ENCODE data around the gene PKM.

PKM gene

DNA sequence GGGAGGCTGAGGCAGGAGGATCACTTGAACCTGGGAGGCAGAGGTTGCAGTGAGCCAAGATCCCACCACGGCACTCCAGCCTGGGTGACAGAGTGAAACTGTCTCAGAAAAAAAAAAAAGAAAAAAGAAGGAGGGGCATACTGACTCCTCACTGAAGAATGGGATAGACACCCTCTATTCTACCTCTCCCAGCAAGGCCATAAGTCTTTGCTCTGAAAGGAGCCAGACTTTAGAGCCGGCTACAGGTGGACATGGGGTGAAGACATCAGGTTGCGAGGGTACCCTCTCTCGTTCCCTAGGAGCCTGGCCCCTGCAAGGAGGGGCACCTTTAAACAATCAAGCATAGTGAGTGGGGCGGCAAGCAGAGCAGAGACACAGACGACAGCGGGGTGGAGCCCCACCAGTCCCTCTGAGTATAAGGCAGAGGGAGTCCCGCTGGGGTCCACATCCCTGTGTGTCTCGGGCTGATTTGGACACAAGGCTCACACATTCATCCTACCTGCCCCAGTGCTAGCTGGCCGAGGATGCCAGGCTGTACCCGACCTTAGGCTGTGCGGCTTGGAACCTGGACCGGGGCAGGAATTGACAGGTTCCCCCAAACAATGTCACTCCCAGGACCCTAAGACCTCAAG is 34.5 kb downstream of the PKM start:
- TF ChIP-seq, protein P1, sequence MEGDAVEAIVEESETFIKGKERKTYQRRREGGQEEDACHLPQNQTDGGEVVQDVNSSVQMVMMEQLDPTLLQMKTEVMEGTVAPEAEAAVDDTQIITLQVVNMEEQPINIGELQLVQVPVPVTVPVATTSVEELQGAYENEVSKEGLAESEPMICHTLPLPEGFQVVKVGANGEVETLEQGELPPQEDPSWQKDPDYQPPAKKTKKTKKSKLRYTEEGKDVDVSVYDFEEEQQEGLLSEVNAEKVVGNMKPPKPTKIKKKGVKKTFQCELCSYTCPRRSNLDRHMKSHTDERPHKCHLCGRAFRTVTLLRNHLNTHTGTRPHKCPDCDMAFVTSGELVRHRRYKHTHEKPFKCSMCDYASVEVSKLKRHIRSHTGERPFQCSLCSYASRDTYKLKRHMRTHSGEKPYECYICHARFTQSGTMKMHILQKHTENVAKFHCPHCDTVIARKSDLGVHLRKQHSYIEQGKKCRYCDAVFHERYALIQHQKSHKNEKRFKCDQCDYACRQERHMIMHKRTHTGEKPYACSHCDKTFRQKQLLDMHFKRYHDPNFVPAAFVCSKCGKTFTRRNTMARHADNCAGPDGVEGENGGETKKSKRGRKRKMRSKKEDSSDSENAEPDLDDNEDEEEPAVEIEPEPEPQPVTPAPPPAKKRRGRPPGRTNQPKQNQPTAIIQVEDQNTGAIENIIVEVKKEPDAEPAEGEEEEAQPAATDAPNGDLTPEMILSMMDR (IDR thresholded peaks at IDR 0.05; ENCODE audit: low read depth, low read length), result no peak
- DNase-seq (ENCODE audit: extremely low read depth, low read depth), result no peak

DNA sequence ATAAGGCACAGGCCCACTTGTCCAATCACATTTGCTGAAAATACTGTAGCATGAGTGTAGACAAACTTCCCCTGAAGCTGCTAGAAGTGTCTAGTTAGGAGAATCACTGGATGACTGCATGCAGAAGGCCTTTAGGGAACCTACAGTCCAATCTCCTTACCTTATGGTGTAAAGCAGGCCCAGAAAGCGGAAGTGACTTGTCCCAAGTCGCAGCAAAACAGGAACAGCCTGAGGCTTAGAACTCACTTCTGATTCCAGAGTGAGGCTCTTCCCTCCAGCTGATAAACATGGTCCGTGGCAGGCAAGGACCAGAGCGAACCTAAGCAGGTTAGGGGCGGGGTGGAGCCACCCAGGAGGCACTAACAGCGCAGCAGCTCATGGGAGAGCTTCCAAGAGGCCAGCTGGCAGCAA is 35.9 kb downstream of the PKM start:
- no peak for DNase-seq (ENCODE audit: extremely low read depth, low read depth)
- TF ChIP-seq, protein P1 (IDR thresholded peaks at IDR 0.05; ENCODE audit: low read depth, low read length), result no peak

DNA sequence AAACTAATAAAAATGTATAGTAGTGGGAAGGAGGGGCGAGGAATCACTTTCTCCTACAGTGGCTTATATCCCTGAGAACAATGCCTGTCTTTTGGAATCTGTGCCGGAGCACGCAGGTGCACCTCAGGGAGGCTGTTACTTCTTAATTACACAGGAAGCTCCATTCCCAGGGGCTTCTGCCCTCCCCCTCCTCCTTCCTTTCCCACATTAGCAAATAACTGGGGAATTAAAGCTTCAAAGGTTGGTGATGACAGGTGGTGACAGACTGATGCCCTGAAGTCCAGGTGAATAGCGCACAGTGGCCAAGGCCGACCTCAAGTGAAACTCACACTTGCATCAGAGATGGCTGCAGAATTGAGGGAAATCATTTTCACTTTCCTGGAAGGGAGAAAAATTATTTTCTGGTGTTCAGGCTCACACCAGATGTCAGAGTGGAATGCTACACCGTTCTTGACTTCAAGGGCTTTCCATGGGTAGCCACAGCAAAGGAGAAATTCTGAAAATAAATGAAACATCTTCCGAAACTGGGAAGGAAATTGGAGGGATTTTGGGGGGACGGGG is 37.1 kb downstream of the PKM start:
- TF ChIP-seq, protein P1 (IDR thresholded peaks at IDR 0.05; ENCODE audit: low read depth, low read length), result no peak
- DNase-seq (ENCODE audit: extremely low read depth, low read depth), result no peak

DNA sequence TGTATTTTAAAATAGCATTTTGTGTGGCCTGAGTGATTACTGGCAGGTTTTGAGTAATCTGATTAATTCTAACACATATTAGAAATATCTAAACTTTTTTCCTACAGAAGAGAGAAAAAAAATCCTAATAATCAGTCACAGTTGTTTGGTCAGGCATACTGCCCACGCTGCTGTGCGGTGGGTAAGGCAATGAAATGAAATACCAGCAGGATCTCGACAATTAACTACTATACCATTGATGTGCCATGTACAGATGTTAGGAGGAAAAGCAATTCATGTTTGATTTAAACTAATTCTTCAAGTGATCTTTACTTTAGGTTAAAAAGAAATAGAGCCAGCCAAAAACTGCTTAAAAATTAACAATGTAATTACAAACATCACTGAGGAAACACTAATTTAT is 38.6 kb downstream of the PKM start:
- TF ChIP-seq, protein P1 (IDR thresholded peaks at IDR 0.05; ENCODE audit: low read depth, low read length), result no peak
- no peak for DNase-seq (ENCODE audit: extremely low read depth, low read depth)

DNA sequence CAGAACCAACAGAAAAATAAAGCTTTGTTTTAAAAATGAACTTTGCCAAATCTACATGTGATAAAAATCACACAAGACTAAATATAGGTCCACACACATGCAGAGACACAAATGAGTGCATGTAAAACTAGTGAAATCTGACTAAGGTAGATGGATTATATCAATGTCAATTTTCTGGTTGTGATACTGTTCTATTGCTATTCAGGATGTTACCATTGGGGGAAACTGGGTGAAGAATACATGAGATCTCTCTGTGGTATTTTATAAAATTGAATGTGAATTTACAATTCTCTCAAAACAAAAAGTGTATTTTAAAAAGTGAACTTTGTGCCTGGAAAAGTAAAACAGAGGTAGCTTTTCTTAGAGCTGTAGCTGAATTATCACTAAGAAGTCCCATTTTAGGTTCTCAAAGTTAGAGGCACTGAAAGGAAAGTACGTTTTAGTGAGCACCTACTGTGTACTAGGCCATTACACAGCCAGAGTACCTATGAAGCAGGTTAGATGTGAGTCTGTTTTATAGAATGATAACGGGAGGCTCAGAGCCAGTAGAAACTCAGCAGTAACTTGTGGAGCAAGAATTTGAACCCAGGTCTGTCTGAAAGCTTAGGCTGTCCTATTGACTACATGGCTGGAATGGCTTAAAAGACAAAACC is 41.6 kb downstream of the PKM start:
- DNase-seq (ENCODE audit: extremely low read depth, low read depth), result no peak
- TF ChIP-seq, protein P1 (IDR thresholded peaks at IDR 0.05; ENCODE audit: low read depth, low read length), result no peak

DNA sequence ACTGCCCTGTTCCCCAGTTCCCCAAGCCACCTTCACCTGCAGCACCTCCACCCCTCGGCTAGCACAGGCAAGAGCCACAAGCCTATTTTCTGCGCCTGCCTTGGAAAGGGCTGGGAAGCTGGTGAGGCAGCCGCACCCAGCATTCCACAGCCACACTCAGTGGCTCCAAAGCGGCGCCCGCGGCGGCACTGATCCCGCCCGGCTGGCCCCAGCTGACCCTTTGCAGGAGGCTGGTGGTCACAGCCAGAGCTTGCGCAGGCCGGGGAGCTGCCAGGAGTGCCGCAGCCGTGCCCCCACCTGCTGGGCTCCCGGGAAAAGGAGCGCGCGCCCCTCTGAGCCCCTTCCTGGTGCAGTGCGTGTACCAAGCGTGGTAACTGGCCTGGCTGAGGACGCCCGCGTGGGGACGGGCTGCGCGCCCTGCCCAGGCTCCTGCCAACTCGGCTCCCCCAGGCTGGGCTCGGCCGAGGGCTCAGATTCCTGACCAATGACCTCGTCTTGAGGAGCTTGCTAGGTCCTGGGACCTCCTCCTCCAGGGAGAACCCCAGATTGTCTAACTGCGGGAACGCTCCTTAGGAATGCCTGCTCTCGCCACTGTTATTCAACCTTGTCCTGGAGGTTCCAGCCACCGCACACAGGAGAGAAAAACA is 46.7 kb downstream of the PKM start:
- no peak for DNase-seq (ENCODE audit: extremely low read depth, low read depth)
- TF ChIP-seq, protein P1 (IDR thresholded peaks at IDR 0.05; ENCODE audit: low read depth, low read length), result no peak

DNA sequence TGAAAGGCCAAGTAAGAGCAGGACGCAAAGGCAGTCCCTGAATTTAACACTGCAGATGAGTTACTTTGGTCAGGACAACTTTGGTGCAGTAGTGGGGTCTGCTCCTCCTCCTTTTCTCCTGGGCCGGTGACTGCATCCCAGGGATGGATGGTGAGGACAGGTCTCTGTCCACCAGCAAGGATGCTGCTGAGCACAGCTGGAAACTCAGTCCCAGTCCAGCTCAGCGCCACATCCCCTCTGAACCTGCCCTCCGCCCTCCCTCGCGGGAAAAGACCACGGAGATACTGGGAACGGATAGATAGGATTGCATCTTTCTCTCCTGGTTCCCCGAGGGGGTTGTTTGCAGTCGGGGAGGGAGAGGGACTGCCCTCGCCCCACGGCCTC is 47.2 kb downstream of the PKM start:
- TF ChIP-seq, protein P1 (IDR thresholded peaks at IDR 0.05; ENCODE audit: low read depth, low read length), result no peak
- DNase-seq (ENCODE audit: extremely low read depth, low read depth), result no peak

All from AG09319 (cell line).